Heart left ventricle (tissue), 16 donors: ENCODE data around the gene IGFBP5. TPM values are rescaled to one million over a fixed set of nuclear protein-coding genes. Genes with fewer than 3 reads are reported as not detected.

Experiments
- ATAC-seq, 4 donors: fragments of 200-7000 bp; cut with Tn5 transposase; one replicate each; pipeline ENCODE4 v1.9.1; 2020 to 2022; ENCODE audit warnings: moderate library complexity in 4 of 4, mild to moderate bottlenecking in 3 of 4, moderate number of reproducible peaks in 1 of 4
- DNase-seq, 5 donors: peaks; one replicate each; pipeline ENCODE4 v3.0.0-alpha.2; 2020
- H3K27ac ChIP-seq, 12 donors: fragments of 200-600 bp; sonication (generic) in 4 of 12; one replicate each; pipeline versions ENCODE4 v1.5.0 to v1.8.0; 2016 to 2022; ENCODE audit warnings: mild to moderate bottlenecking in 2 of 12
- H3K27me3 ChIP-seq, 9 donors: fragments of 200-600 bp; sonication (generic) in 2 of 9; one replicate each; pipeline versions ENCODE4 v1.5.1 to v1.8.0; 2016 to 2022; ENCODE audit warnings: mild to moderate bottlenecking in 3 of 9
- H3K36me3 ChIP-seq, 9 donors: fragments of 200-600 bp; sonication (generic) in 2 of 9; one replicate each; pipeline versions ENCODE4 v1.5.0 to v1.8.0; 2018 to 2022; ENCODE audit warnings: mild to moderate bottlenecking in 2 of 9
- H3K4me1 ChIP-seq, 12 donors: fragments of 200-600 bp; sonication (generic) in 4 of 12; one replicate each; pipeline versions ENCODE4 v1.5.0 to v1.8.0; 2016 to 2022; ENCODE audit warnings: mild to moderate bottlenecking in 3 of 12
- H3K4me3 ChIP-seq, 12 donors: fragments of 200-600 bp; sonication (generic) in 4 of 12; one replicate each; pipeline versions ENCODE4 v1.5.0 to v1.8.0; 2017 to 2022; ENCODE audit warnings: mild to moderate bottlenecking in 9 of 12, moderate library complexity in 4 of 12
- H3K9me3 ChIP-seq, 12 donors: fragments of 200-600 bp; sonication (generic) in 4 of 12; one replicate each; pipeline versions ENCODE4 v1.5.0 to v1.8.0; 2016 to 2022; ENCODE audit warnings: mild to moderate bottlenecking in 1 of 12
- POLR2A ChIP-seq, 2 donors: fragments of 450-650 bp; IDR thresholded peaks; one replicate each; pipeline ENCODE4 v1.6.1; 2017; ENCODE audit warnings: antibody characterized with exemption in 2 of 2, mild to moderate bottlenecking in 2 of 2, moderate library complexity in 2 of 2
- WGBS, 4 donors: extraction: QIAGEN DNeasy Blood & Tissue Kit in 2 of 4; methylation state at CpG; one replicate each; pipeline versions ENCODE4 v1.1.5 to v1.1.7; 2013 to 2018; 5-methylcytosine and 5-hydroxymethylcytosine counted together
- intact Hi-C, 10 donors: fragments of 100-400 bp; cut with DNase I; formaldehyde crosslinking; loops; one replicate each; pipeline versions ENCODE4 v1.11.1 to v1.14.2; 2022
- polyA plus RNA-seq, 2 donors: library from polyadenylated mRNA; stranded (reverse); fragments of 200-250 nt; gene quantifications; one replicate each; pipeline ENCODE4 v1.2.3, GENCODE V29; 2013
- total RNA-seq, 9 donors: library from RNA; depleted of rRNA in 2 of 9; stranded (reverse); fragments of >200 nt in 2 of 9; fragmentation: NEBNext Ultra II Directional in 3 of 9; extraction: Animal tissue kit (Norgen Biotek cat#: 25700) in 3 of 9; gene quantifications; one replicate each; pipeline versions ENCODE4 v1.1.0 to v1.2.4, GENCODE V29; 2016 to 2023
- TF ChIP-seq, protein P1 (sequence below), 12 donors: fragments of 200-600 bp; sonication (generic) in 4 of 12; IDR thresholded peaks; one replicate each; pipeline versions ENCODE4 v1.5.0 to v1.8.0; 2018 to 2022; ENCODE audit warnings: antibody characterized with exemption in 12 of 12, mild to moderate bottlenecking in 5 of 12
- donor health status: ischemic (EF 13 %, LVEDD 7.1; RV severe dilation, severe dysfunction).
- donor health status: healthy with polysubstance abuse.
- donor health status: DM: no; HTN: yes; CAD: no.
- donor health status: DM: no; HTN: no; CAD: no.
- donor health status: ischemic (EF 25% LVEDD 6.9; RV normal size, moderate dysfunction).
- donor health status: ischemic (EF 25% LVEDD 5.7; RV mildly dilated, moderate dysfunction).
- donor health status: healthy.
- donor health status: DM: yes; HTN: yes; CAD: no.
- donor health status: ischemic (EF 35%, LVEDD 5.7; RV mildly dilated, moderate dysfunction).
- donor health status: nonischemic (EF 11% LVEDD 7.7; RV severe dilation, severe dysfunction).
- donor health status: DM: yes; HTN: yes; CAD: no.
- donor health status: PGD.
- donor health status: ischemic (EF 29% LVEDD 5.4; RV normal size, mild dysfunction).
- donor health status: nonischemic (EF 23%, LVEDD 6.1; RV moderate dilation, normal function).

Gene IGFBP5
- total and polyA plus RNA-seq, 11 donors = 58.2 to 441 (median 129) TPM

DNA sequence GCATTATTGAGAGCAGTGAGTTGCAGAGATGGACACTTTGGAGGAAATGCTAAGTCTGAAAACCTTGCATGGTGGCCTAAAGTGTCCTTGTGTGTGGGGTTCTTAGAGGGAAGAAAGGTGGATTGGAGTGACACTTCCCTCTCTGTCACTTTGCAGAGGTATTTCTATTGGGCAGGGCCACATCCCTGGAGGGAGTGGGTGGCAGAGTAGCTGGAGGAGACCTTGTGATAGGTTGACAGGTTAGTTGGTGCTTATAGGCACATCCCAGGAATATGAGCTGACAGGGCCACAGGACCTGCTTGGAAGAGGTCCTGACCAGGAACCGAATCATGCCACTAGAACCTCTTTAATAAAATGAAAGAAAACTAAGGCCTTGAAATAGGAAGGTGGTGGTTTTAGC lies 972 bp upstream of the IGFBP5 start:
- intact Hi-C loops = loop anchor here in 9 of 10 donors (1.0 to 10.0 kb wide), 21 partner anchors 71 to 1016 kb away; no protein-coding TSS in a partner anchor
- 68 to 86% (median 80%) methylated on average over 1 of the region's 1 CpG for WGBS, 4 donors
- Histone ChIP-seq H3K4me1 (peaks cover 0 to 62% (median 36%) of the 10 kb centered on the region in 12 donors), H3K9me3 (no peaks in the 10 kb centered on the region), H3K36me3 (no peaks in the 10 kb centered on the region), H3K27me3 (peaks cover 0 to 56% (median 0%) of the 10 kb centered on the region in 9 donors), H3K27ac (peak overlapping the region in 8 of 12 donors; percentile 8 to 93 (median 70)), H3K4me3 (no peak overlapping the region)
- DNase-seq (no peak), ATAC-seq (no peak)
- TF ChIP-seq POLR2A (IDR thresholded peaks at IDR 0.05) = no peak
- TF ChIP-seq, protein P1, sequence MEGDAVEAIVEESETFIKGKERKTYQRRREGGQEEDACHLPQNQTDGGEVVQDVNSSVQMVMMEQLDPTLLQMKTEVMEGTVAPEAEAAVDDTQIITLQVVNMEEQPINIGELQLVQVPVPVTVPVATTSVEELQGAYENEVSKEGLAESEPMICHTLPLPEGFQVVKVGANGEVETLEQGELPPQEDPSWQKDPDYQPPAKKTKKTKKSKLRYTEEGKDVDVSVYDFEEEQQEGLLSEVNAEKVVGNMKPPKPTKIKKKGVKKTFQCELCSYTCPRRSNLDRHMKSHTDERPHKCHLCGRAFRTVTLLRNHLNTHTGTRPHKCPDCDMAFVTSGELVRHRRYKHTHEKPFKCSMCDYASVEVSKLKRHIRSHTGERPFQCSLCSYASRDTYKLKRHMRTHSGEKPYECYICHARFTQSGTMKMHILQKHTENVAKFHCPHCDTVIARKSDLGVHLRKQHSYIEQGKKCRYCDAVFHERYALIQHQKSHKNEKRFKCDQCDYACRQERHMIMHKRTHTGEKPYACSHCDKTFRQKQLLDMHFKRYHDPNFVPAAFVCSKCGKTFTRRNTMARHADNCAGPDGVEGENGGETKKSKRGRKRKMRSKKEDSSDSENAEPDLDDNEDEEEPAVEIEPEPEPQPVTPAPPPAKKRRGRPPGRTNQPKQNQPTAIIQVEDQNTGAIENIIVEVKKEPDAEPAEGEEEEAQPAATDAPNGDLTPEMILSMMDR (IDR thresholded peaks at IDR 0.05) = no peak

DNA sequence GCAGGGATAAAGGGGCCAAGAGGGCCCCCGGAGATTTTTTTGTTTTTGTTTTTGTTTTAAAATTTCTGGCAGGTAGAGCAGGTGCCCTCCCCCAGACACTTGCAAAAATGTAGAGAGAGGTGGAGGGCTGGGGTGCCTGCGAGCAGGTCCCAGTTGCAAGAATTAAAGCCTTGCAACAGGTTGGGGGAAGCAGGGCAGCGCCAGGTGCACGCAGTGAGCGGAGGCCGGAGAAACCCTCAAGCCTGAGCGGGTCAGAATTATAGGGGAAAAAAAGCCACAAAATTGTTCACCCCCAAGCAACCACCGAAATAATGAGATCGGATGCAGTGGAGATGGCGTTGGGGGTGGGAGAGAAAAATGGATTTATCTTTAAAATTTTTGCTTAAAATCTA lies 527 bp downstream of the IGFBP5 start:
- intact Hi-C loops = loop anchor here in 9 of 10 donors (5.0 to 10.0 kb wide), 20 partner anchors 72 to 1022 kb away; no protein-coding TSS in a partner anchor
- ATAC-seq (no peak), DNase-seq (no peak)
- Histone ChIP-seq H3K36me3 (peaks cover 0 to 4% (median 0%) of the 10 kb centered on the region in 9 donors), H3K27ac (peak overlapping the region; percentile 59 to 93 (median 88)), H3K9me3 (no peaks in the 10 kb centered on the region), H3K4me1 (peaks cover 0 to 61% (median 33%) of the 10 kb centered on the region in 12 donors), H3K27me3 (peaks cover 0 to 60% (median 0%) of the 10 kb centered on the region in 9 donors), H3K4me3 (peak overlapping the region; percentile 53 to 80 (median 63))
- 4 to 13% (median 8%) methylated on average over 10 of the region's 10 CpGs for WGBS, 4 donors
- TF ChIP-seq, protein P1 (IDR thresholded peaks at IDR 0.05) = no peak
- no peak for TF ChIP-seq POLR2A (IDR thresholded peaks at IDR 0.05)

DNA sequence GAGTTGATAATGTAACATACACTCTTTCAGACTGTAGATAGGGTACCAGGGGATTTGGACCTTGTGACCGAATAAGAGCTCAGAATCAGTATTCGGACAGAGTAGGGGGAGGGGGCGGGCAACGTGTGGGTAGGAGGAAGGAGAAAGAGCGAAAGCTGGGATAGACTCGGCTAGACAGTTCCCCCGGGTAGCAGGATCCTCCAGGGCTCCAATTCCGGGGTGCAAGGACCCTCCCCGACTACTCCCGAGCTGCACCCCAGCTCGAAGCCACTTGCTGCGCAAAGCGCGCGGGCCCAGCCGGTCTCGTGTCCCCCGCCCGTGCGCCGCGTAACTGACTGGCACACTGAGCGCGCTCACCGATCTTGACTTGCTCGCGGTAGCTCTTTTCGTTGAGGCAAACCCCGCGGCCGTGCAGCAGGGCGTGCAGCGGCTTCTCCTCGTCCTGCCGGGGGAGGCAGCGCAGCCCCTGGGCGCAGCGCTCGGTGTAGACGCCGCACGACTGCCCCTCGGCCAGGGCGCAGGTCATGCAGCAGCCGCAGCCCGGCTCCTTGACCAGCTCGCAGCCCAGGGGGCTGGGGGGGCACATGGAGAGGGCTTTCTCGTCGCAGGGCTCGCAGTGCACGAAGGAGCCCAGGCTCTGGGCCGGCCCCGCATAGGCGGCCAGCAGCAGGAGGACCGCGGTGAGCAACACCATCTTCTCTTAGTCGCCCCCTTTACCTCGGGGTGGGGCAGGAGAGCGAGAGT lies 1.1 kb downstream of the IGFBP5 start:
- H3K4me3 ChIP-seq = peak overlapping the region; percentile 53 to 80 (median 63)
- intact Hi-C loops = loop anchor here in 8 of 10 donors (5.0 to 10.0 kb wide), 10 partner anchors 161 to 1023 kb away; no protein-coding TSS in a partner anchor
- H3K36me3 ChIP-seq = peaks cover 0 to 9% (median 0%) of the 10 kb centered on the region in 9 donors
- TF ChIP-seq, protein P1 (IDR thresholded peaks at IDR 0.05) = peak in 1 of 12 donors; percentile 7
- no peak for TF ChIP-seq POLR2A (IDR thresholded peaks at IDR 0.05)
- no peaks in the 10 kb centered on the region for H3K9me3 ChIP-seq
- H3K4me1 ChIP-seq = peaks cover 0 to 62% (median 33%) of the 10 kb centered on the region in 12 donors
- 1 to 2% (median 1%) methylated on average over 30 to 59 of the region's 59 CpGs for WGBS, 4 donors
- peak overlapping the region; percentile 59 to 93 (median 88) for H3K27ac ChIP-seq
- peaks cover 0 to 62% (median 0%) of the 10 kb centered on the region in 9 donors for H3K27me3 ChIP-seq
- peak; percentile 53 to 82 (median 65) for DNase-seq
- peak in 3 of 4 donors; percentile 7 to 16 (median 8) for ATAC-seq
